Measurements from ENCODE around the gene MBNL1.

DNA sequence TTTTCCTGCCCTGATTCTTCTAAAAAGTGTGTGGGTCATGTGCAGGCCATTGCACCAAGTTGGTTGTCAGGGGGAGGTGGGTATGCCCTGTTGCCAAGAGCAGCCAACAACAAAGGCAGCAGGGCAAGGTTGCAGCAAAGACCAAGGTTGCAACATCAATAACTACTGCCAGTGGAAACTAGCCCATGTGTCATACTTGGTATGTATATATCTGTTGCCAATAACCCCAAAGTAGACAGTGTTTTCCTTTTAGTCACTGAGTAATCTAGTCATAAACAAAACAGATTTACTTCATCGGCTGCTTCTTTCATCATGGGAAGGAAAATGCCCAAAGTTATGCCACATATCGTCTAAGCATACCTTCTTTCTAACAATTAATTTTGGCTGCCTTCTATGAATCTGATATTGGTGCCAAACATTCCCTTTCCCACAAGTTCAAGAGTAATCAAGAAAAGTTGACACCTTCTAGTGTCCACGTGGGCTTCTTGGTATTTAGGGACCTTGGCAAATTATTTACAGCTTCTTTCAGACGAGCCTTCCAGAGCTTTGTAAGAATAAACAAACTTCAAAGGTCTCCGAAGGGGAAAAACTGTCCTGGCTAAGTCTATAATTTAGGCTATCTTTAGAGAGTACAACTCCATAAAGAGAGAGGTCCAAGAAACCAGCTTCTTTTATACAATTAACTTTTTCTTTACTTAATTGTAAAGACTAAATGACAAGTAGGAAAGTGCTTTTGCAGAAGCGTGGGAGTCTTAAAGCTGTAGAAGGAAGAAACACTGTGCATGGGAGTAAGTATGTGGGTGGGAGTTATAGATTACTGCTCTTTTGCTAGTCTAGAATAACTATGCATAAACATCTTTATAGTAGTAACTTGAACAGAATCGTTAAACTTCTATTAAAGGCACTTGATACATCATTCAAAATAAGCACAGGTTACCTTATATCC, 10.0 kb upstream of the MBNL1 start:
- TF ChIP-seq ARNTL (CRISPR knock-in tag; IDR thresholded peaks at IDR 0.05; ENCODE audit: borderline replicate concordance, low read depth) (no peak; the same call in 1 of the 2 replicates), ZNF70 (CRISPR knock-in tag; IDR thresholded peaks at IDR 0.05) (no peak), OSR1 (CRISPR knock-in tag; IDR thresholded peaks at IDR 0.05) (no peak), CSDC2 (CRISPR knock-in tag; IDR thresholded peaks at IDR 0.05) (no peak), TCF4 (CRISPR knock-in tag; IDR thresholded peaks at IDR 0.05; ENCODE audit: borderline replicate concordance) (no peak), RARB (CRISPR knock-in tag; IDR thresholded peaks at IDR 0.05) (no peak), ZNF565 (CRISPR knock-in tag; conservative IDR thresholded peaks at IDR 0.05; ENCODE audit: low read depth) (no peak), PPARA (CRISPR knock-in tag; IDR thresholded peaks at IDR 0.05; ENCODE audit: borderline replicate concordance) (no peak), ZC3H10 (CRISPR knock-in tag; IDR thresholded peaks at IDR 0.05) (no peak), ZFP3 (CRISPR knock-in tag; IDR thresholded peaks at IDR 0.05) (no peak)
- TF ChIP-seq, protein P1, sequence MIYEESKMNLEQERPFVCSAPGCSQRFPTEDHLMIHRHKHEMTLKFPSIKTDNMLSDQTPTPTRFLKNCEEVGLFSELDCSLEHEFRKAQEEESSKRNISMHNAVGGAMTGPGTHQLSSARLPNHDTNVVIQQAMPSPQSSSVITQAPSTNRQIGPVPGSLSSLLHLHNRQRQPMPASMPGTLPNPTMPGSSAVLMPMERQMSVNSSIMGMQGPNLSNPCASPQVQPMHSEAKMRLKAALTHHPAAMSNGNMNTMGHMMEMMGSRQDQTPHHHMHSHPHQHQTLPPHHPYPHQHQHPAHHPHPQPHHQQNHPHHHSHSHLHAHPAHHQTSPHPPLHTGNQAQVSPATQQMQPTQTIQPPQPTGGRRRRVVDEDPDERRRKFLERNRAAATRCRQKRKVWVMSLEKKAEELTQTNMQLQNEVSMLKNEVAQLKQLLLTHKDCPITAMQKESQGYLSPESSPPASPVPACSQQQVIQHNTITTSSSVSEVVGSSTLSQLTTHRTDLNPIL (CRISPR knock-in tag; IDR thresholded peaks at IDR 0.05; ENCODE audit: low read depth) = no peak
- TF ChIP-seq, protein P2, sequence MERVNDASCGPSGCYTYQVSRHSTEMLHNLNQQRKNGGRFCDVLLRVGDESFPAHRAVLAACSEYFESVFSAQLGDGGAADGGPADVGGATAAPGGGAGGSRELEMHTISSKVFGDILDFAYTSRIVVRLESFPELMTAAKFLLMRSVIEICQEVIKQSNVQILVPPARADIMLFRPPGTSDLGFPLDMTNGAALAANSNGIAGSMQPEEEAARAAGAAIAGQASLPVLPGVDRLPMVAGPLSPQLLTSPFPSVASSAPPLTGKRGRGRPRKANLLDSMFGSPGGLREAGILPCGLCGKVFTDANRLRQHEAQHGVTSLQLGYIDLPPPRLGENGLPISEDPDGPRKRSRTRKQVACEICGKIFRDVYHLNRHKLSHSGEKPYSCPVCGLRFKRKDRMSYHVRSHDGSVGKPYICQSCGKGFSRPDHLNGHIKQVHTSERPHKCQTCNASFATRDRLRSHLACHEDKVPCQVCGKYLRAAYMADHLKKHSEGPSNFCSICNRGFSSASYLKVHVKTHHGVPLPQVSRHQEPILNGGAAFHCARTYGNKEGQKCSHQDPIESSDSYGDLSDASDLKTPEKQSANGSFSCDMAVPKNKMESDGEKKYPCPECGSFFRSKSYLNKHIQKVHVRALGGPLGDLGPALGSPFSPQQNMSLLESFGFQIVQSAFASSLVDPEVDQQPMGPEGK (CRISPR knock-in tag; IDR thresholded peaks at IDR 0.05; ENCODE audit: borderline replicate concordance) = no peak
